ENCODE results near the gene FOXD2.

- no peak for TF ChIP-seq ESRRA (CRISPR knock-in tag; IDR thresholded peaks at IDR 0.05; ENCODE audit: borderline replicate concordance)
- no peak for TF ChIP-seq ATF2 (CRISPR knock-in tag; IDR thresholded peaks at IDR 0.05; ENCODE audit: borderline replicate concordance, low read depth)
- no peak for TF ChIP-seq CTCF (IDR thresholded peaks at IDR 0.05)
- no peak for TF ChIP-seq IRF2 (CRISPR knock-in tag; IDR thresholded peaks at IDR 0.05; ENCODE audit: borderline replicate concordance, low read depth)
- TF ChIP-seq ZNF512 (CRISPR knock-in tag; IDR thresholded peaks at IDR 0.05; ENCODE audit: borderline replicate concordance): no peak
- TF ChIP-seq NR3C1 (CRISPR knock-in tag; conservative IDR thresholded peaks at IDR 0.05; ENCODE audit: low read depth): no peak
- TF ChIP-seq E2F4 (CRISPR knock-in tag; IDR thresholded peaks at IDR 0.05; ENCODE audit: borderline replicate concordance, low read depth): no peak
- TF ChIP-seq MLX (CRISPR knock-in tag; IDR thresholded peaks at IDR 0.05): no peak
- TF ChIP-seq FOXP1 (CRISPR knock-in tag; IDR thresholded peaks at IDR 0.05; ENCODE audit: borderline replicate concordance): no peak
- no peak for TF ChIP-seq ATF3 (CRISPR knock-in tag; conservative IDR thresholded peaks at IDR 0.05)
- no peak for TF ChIP-seq GRHL2 (CRISPR knock-in tag; IDR thresholded peaks at IDR 0.05; ENCODE audit: insufficient replicate concordance, severe bottlenecking)
- TF ChIP-seq JUN (CRISPR knock-in tag; IDR thresholded peaks at IDR 0.05): no peak
Observed at GRCh38 chr1:47436979-47437446, 831 bp upstream of the FOXD2 start.

All from WTC11 (cell line).